Measurements from ENCODE around the gene CYLD.

The CYLD gene

GRCh38 chr16:50816901-50817555 lies 75.1 kb downstream of the CYLD start:
- DNase-seq (ENCODE audit: extremely low read depth, insufficient read length), result no peak
- peaks cover 2% of the 10 kb centered on the region for H3K27me3 ChIP-seq (replicated peaks; ENCODE audit: control insufficient read depth, insufficient read depth, low read length)
- no peak for TF ChIP-seq CTCF (IDR thresholded peaks at IDR 0.05; ENCODE audit: insufficient read depth, low read length, poor library complexity, severe bottlenecking)
- no peak overlapping the region for H3K4me3 ChIP-seq (replicated peaks; ENCODE audit: low read depth, low read length)
- H3K36me3 ChIP-seq (ENCODE audit: control insufficient read depth, insufficient read depth, low read length), result no peaks in the 10 kb centered on the region

- no peak for DNase-seq (ENCODE audit: extremely low read depth, insufficient read length)
- H3K27me3 ChIP-seq (replicated peaks; ENCODE audit: control insufficient read depth, insufficient read depth, low read length), result peaks cover 2% of the 10 kb centered on the region
- TF ChIP-seq CTCF (IDR thresholded peaks at IDR 0.05; ENCODE audit: insufficient read depth, low read length, poor library complexity, severe bottlenecking), result no peak
- no peaks in the 10 kb centered on the region for H3K36me3 ChIP-seq (ENCODE audit: control insufficient read depth, insufficient read depth, low read length)
- H3K4me3 ChIP-seq (replicated peaks; ENCODE audit: low read depth, low read length), result no peak overlapping the region
These were observed 76.5 kb downstream of the CYLD start for GRCh38 chr16:50818380-50818779.

- no peak for DNase-seq (ENCODE audit: extremely low read depth, insufficient read length)
- Histone ChIP-seq H3K4me3 (replicated peaks; ENCODE audit: low read depth, low read length) (no peak overlapping the region), H3K27me3 (replicated peaks; ENCODE audit: control insufficient read depth, insufficient read depth, low read length) (peaks cover 2% of the 10 kb centered on the region), H3K36me3 (ENCODE audit: control insufficient read depth, insufficient read depth, low read length) (no peaks in the 10 kb centered on the region)
- no peak for TF ChIP-seq CTCF (IDR thresholded peaks at IDR 0.05; ENCODE audit: insufficient read depth, low read length, poor library complexity, severe bottlenecking)
These were observed 77.8 kb downstream of the CYLD start for GRCh38 chr16:50819706-50820105.

GRCh38 chr16:50820225-50820624 lies 78.3 kb downstream of the CYLD start:
- no peak for TF ChIP-seq CTCF (IDR thresholded peaks at IDR 0.05; ENCODE audit: insufficient read depth, low read length, poor library complexity, severe bottlenecking)
- no peak overlapping the region for H3K4me3 ChIP-seq (replicated peaks; ENCODE audit: low read depth, low read length)
- peaks cover 2% of the 10 kb centered on the region for H3K27me3 ChIP-seq (replicated peaks; ENCODE audit: control insufficient read depth, insufficient read depth, low read length)
- no peak for DNase-seq (ENCODE audit: extremely low read depth, insufficient read length)
- H3K36me3 ChIP-seq (ENCODE audit: control insufficient read depth, insufficient read depth, low read length), result no peaks in the 10 kb centered on the region

GRCh38 chr16:50821586-50821985 lies 79.7 kb downstream of the CYLD start:
- H3K36me3 ChIP-seq (ENCODE audit: control insufficient read depth, insufficient read depth, low read length), result no peaks in the 10 kb centered on the region
- TF ChIP-seq CTCF (IDR thresholded peaks at IDR 0.05; ENCODE audit: insufficient read depth, low read length, poor library complexity, severe bottlenecking), result no peak
- H3K27me3 ChIP-seq (replicated peaks; ENCODE audit: control insufficient read depth, insufficient read depth, low read length), result peaks cover 2% of the 10 kb centered on the region
- DNase-seq (ENCODE audit: extremely low read depth, insufficient read length), result no peak
- no peak overlapping the region for H3K4me3 ChIP-seq (replicated peaks; ENCODE audit: low read depth, low read length)

- H3K27me3 ChIP-seq (replicated peaks; ENCODE audit: control insufficient read depth, insufficient read depth, low read length), result no peaks in the 10 kb centered on the region
- DNase-seq (ENCODE audit: extremely low read depth, insufficient read length), result no peak
- no peak for TF ChIP-seq CTCF (IDR thresholded peaks at IDR 0.05; ENCODE audit: insufficient read depth, low read length, poor library complexity, severe bottlenecking)
- H3K4me3 ChIP-seq (replicated peaks; ENCODE audit: low read depth, low read length), result no peak overlapping the region
- no peaks in the 10 kb centered on the region for H3K36me3 ChIP-seq (ENCODE audit: control insufficient read depth, insufficient read depth, low read length)
These were observed 80.8 kb downstream of the CYLD start for GRCh38 chr16:50822671-50823070.
